GM12874 (cell line): ENCODE measurements around the gene NRDE2.

Experiments used
- CTCF ChIP-seq: IDR thresholded peaks from 2 replicates; pipeline ENCODE4 v1.5.1; 2011; ENCODE audit warnings: low read depth, mild to moderate bottlenecking, control low read depth, low read length, moderate library complexity; ENCODE audit not compliant: insufficient read depth

NRDE2 gene

DNA sequence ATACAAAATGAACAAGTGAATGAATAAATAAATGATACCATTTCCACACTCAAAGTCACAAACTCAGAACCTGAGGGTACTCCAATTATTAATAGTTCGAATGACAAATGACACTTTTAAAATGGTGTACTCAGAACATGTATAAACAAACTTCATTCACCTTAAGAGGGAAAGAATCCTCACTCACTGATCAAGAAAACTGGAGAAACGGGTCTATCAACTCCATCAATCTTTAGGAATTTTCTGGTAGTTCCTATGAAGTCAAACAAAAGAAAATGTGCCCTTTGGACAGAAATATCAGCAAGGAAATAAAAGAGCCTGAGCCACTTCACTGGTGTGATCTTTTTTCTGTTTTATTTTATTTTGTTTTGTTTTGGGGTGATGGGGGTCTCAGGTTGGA lies 5.2 kb upstream of the NRDE2 start:
- no peak for TF ChIP-seq CTCF

DNA sequence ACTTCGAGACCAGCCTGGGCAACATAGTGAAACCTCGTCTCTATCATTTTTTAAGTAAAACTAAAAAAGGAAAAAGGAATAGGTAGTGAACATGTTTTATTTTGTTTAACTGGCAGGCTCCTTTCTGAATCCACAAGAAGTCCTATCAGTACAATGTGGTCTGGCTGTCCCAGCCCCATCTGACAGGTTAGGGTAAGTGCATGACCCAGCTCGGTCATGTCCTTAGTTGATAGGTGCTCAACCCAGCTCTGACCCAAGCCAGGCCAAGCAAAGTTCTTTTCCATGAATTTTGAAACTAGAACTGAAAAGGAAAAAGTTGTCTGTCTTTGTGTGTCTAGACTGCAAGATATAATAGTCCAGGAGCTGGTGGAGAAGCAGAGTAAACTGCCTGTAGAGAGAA lies 4.7 kb upstream of the NRDE2 start:
- TF ChIP-seq CTCF, result no peak

DNA sequence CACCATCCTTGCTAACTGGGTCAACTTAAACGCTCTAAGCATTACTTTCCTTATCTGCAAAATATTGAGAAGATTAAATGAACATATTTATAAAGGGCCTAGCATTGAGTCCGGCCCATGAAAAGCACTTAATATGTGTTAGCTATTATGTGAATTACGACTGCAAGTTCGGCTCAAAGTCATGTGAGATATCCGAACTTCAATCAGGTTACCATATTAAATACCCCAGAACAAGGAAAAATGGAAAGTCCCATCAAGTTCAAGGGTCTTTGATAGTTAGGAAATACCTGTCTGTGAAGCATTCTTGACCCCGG lies 487 bp upstream of the NRDE2 start:
- no peak for TF ChIP-seq CTCF

GRCh38 chr14:90330203-90331196 lies 1.2 kb downstream of the NRDE2 start:
- TF ChIP-seq CTCF, result no peak

GRCh38 chr14:90321891-90322290 lies 9.8 kb downstream of the NRDE2 start:
- no peak for TF ChIP-seq CTCF

- no peak for TF ChIP-seq CTCF
Measured at GRCh38 chr14:90319634-90320541, 11.9 kb downstream of the NRDE2 start.

GRCh38 chr14:90319173-90319572 lies 12.6 kb downstream of the NRDE2 start:
- TF ChIP-seq CTCF, result no peak
